Testis (tissue), 3 donors: Measurements from ENCODE around the gene CXCL12. TPM values are rescaled to one million over a fixed set of nuclear protein-coding genes. Genes with fewer than 3 reads are reported as not detected.

ENCODE experiments used
- DNase-seq: peaks from one replicate; pipeline ENCODE4 v3.0.0-alpha.2; 2019
- H3K27ac ChIP-seq, 2 donors: fragments of 200-600 bp; sonication (generic); one replicate each; pipeline ENCODE4 v1.5.1; 2019
- H3K27me3 ChIP-seq: fragments of 200-600 bp; sonication (generic); one replicate; pipeline ENCODE4 v1.5.1; 2019
- H3K36me3 ChIP-seq: fragments of 200-600 bp; sonication (generic); one replicate; pipeline ENCODE4 v1.5.1; 2017; ENCODE audit warnings: low read depth; ENCODE audit errors: missing control alignments
- H3K4me1 ChIP-seq: fragments of 200-600 bp; sonication (generic); one replicate; pipeline ENCODE4 v1.5.1; 2019
- H3K4me3 ChIP-seq, 2 donors: fragments of 200-600 bp; sonication (generic); one replicate each; pipeline ENCODE4 v1.5.1; 2017 to 2019
- H3K9me3 ChIP-seq: fragments of 200-600 bp; sonication (generic); one replicate; pipeline ENCODE4 v1.5.1; 2017
- CTCF ChIP-seq, 3 experiments: fragments of 450-650 bp in 2 of 3; fragments of 200-600 bp in 1 of 3; sonication (generic) in 1 of 3; IDR thresholded peaks; one replicate each; pipeline ENCODE4 v1.5.1; 2016 to 2019; ENCODE audit warnings: antibody characterized with exemption in 3 of 3, mild to moderate bottlenecking in 2 of 3, moderate library complexity in 1 of 3
- POLR2A ChIP-seq: fragments of 450-650 bp; IDR thresholded peaks from one replicate; pipeline ENCODE4 v1.6.1; 2017; ENCODE audit warnings: antibody characterized with exemption, mild to moderate bottlenecking, moderate library complexity
- WGBS, 2 donors: methylation state at CpG; one replicate each; pipeline ENCODE4 v1.1.5; 2018; 5-methylcytosine and 5-hydroxymethylcytosine counted together
- intact Hi-C: fragments of 100-400 bp; cut with DNase I; formaldehyde crosslinking; loops from one replicate; pipeline ENCODE4 v1.15.1; 2023; ENCODE audit warnings: low total_unique reads
- polyA plus RNA-seq: library from polyadenylated mRNA; stranded (reverse); fragments of 350-450 nt; fragmentation: Illumina TruSeq; extraction: RNeasy Lipid Tissue Mini Kit (QIAGEN cat#74804); gene quantifications from one replicate; pipeline ENCODE4 v1.2.3, GENCODE V29; 2014; ENCODE audit warnings: low read depth, low replicate concordance; ENCODE audit not compliant: insufficient read depth
- total RNA-seq, 2 donors: library from RNA; depleted of rRNA; stranded (reverse); fragments of >200 nt; gene quantifications; one replicate each; pipeline ENCODE4 v1.2.3, GENCODE V29; 2016

CXCL12 gene
- total and polyA plus RNA-seq, 3 donors from 2014 or later, result 9.8 to 87.7 (median 12.0) TPM

- Histone ChIP-seq H3K36me3 (no peaks in the 10 kb centered on the region), H3K4me1 (peaks cover 6% of the 10 kb centered on the region)
- TF ChIP-seq CTCF (IDR thresholded peaks at IDR 0.05) (no peak), POLR2A (no peak)
Measured at GRCh38 chr10:44377651-44378310, 7.1 kb downstream of the CXCL12 start.

GRCh38 chr10:44376472-44377099 is 8.3 kb downstream of the CXCL12 start:
- no peaks in the 10 kb centered on the region for H3K9me3 ChIP-seq
- intact Hi-C loops, result no loop called here
- no peaks in the 10 kb centered on the region for H3K4me1 ChIP-seq
- H3K27me3 ChIP-seq, result no peaks in the 10 kb centered on the region
- 82 to 84% methylated on average over 7 of the region's 7 CpGs for WGBS, 2 donors
- H3K36me3 ChIP-seq, result no peaks in the 10 kb centered on the region
- no peak overlapping the region for H3K27ac ChIP-seq
- TF ChIP-seq POLR2A (no peak), CTCF (IDR thresholded peaks at IDR 0.05) (no peak)
- H3K4me3 ChIP-seq, result no peak overlapping the region
- no peak for DNase-seq

More at GRCh38 chr10:44377651-44378310, 7.1 kb downstream of the CXCL12 start:
- WGBS, 2 donors, result 87 to 92% methylated on average over 13 to 14 of the region's 16 CpGs
- Histone ChIP-seq H3K27me3 (no peaks in the 10 kb centered on the region), H3K9me3 (no peaks in the 10 kb centered on the region), H3K27ac (no peak overlapping the region), H3K4me3 (no peak overlapping the region)
- intact Hi-C loops, result no loop called here
- no peak for DNase-seq

GRCh38 chr10:44374155-44374554 is 10.7 kb downstream of the CXCL12 start:
- no peak for DNase-seq
- H3K4me1 ChIP-seq, result no peaks in the 10 kb centered on the region
- intact Hi-C loops, result no loop called here
- no peaks in the 10 kb centered on the region for H3K27me3 ChIP-seq
- H3K9me3 ChIP-seq, result no peaks in the 10 kb centered on the region
- no peak overlapping the region for H3K4me3 ChIP-seq
- no peak for TF ChIP-seq POLR2A
- no peak for TF ChIP-seq CTCF (IDR thresholded peaks at IDR 0.05)
- H3K36me3 ChIP-seq, result no peaks in the 10 kb centered on the region
- H3K27ac ChIP-seq, result no peak overlapping the region
- 87 to 94% methylated on average over 3 to 6 of the region's 6 CpGs for WGBS, 2 donors

- no peaks in the 10 kb centered on the region for H3K36me3 ChIP-seq
- H3K4me1 ChIP-seq, result no peaks in the 10 kb centered on the region
- intact Hi-C loops, result no loop called here
- H3K4me3 ChIP-seq, result no peak overlapping the region
- no peak for TF ChIP-seq CTCF (IDR thresholded peaks at IDR 0.05)
- TF ChIP-seq POLR2A, result no peak
- WGBS, 2 donors, result 91 to 93% methylated on average over 16 to 27 of the region's 27 CpGs
- no peak overlapping the region for H3K27ac ChIP-seq
- no peaks in the 10 kb centered on the region for H3K27me3 ChIP-seq
- no peaks in the 10 kb centered on the region for H3K9me3 ChIP-seq
- DNase-seq, result no peak
Measured at GRCh38 chr10:44373341-44373995, 11.4 kb downstream of the CXCL12 start.
